Parathyroid adenoma (tissue), 2 donors: Measurements from ENCODE around the gene ENTHD1.

Experiments used
- H2AFZ ChIP-seq: fragments of 300-600 bp; sonication (generic); one replicate; pipeline ENCODE4 v1.7.0; 2017; ENCODE audit warnings: antibody characterized with exemption, mild to moderate bottlenecking
- H3K27ac ChIP-seq: fragments of 300-600 bp; sonication (generic); one replicate; pipeline ENCODE4 v1.7.0; 2017
- H3K27me3 ChIP-seq: fragments of 300-600 bp; sonication (generic); one replicate; pipeline ENCODE4 v1.7.0; 2017; ENCODE audit warnings: low read length; ENCODE audit not compliant: control insufficient read depth, insufficient read depth
- H3K36me3 ChIP-seq: fragments of 300-600 bp; sonication (generic); one replicate; pipeline ENCODE4 v1.7.0; 2017; ENCODE audit warnings: low read length; ENCODE audit not compliant: control insufficient read depth, insufficient read depth
- H3K4me1 ChIP-seq: fragments of 300-600 bp; sonication (generic); one replicate; pipeline ENCODE4 v1.7.0; 2017; ENCODE audit warnings: control low read depth
- H3K4me2 ChIP-seq: fragments of 300-600 bp; sonication (generic); one replicate; pipeline ENCODE4 v1.7.0; 2017; ENCODE audit warnings: low read length
- H3K4me3 ChIP-seq: fragments of 300-600 bp; sonication (generic); one replicate; pipeline ENCODE4 v1.7.0; 2017; ENCODE audit warnings: low read depth, low read length
- H3K79me2 ChIP-seq: fragments of 300-600 bp; sonication (generic); one replicate; pipeline ENCODE4 v1.7.0; 2017; ENCODE audit warnings: control low read depth
- H3K9ac ChIP-seq: fragments of 300-600 bp; sonication (generic); one replicate; pipeline ENCODE4 v1.7.0; 2017; ENCODE audit warnings: mild to moderate bottlenecking
- H3K9me3 ChIP-seq: fragments of 300-600 bp; sonication (generic); one replicate; pipeline ENCODE4 v1.7.0; 2017; ENCODE audit warnings: low read length; ENCODE audit not compliant: control insufficient read depth
- TF ChIP-seq, protein P1 (sequence below): fragments of 300-600 bp; sonication (generic); IDR thresholded peaks from one replicate; pipeline ENCODE4 v1.7.0; 2017; ENCODE audit warnings: antibody characterized with exemption, mild to moderate bottlenecking
- donor health status: primary hyperparathyroidism.

The ENTHD1 gene

DNA sequence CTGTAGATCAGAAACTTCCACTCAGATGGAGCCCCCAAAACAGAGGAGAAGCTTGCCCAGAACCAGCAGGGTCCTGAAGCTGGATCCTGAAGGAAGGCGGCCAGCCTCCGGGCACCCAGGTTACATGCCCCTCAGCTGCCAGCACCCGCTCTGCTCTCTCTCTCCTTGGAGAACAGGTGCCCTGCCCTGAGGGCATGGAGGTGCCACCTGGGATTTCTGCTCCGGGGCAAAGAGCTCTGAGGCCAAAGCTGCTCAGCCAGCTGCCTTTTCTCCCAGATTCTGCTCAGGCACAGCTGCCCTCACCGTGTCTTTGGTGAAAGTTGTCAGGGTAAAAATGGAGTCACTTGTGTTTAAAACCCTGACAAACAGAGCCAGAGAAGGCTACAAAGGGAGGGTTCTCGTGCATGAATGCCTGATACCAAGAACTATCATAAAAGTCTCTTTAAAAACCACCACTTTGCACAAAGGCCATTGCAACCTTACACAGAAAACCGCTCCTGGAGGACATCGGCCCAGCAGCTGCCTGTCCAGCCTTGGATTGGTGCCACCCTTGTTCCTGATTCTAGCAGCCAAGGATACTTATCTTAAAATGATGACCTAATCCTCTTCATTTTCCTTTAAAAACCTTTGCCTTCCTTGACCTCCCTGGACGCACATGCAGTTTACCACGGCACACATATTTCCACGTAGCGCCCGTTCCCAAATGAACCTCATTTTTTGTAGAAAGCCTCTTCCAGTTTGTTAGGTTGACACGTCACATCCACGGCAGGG lies 183.0 kb downstream of the ENTHD1 start:
- H3K4me1 ChIP-seq = no peaks in the 10 kb centered on the region
- TF ChIP-seq, protein P1, sequence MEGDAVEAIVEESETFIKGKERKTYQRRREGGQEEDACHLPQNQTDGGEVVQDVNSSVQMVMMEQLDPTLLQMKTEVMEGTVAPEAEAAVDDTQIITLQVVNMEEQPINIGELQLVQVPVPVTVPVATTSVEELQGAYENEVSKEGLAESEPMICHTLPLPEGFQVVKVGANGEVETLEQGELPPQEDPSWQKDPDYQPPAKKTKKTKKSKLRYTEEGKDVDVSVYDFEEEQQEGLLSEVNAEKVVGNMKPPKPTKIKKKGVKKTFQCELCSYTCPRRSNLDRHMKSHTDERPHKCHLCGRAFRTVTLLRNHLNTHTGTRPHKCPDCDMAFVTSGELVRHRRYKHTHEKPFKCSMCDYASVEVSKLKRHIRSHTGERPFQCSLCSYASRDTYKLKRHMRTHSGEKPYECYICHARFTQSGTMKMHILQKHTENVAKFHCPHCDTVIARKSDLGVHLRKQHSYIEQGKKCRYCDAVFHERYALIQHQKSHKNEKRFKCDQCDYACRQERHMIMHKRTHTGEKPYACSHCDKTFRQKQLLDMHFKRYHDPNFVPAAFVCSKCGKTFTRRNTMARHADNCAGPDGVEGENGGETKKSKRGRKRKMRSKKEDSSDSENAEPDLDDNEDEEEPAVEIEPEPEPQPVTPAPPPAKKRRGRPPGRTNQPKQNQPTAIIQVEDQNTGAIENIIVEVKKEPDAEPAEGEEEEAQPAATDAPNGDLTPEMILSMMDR = no peak

DNA sequence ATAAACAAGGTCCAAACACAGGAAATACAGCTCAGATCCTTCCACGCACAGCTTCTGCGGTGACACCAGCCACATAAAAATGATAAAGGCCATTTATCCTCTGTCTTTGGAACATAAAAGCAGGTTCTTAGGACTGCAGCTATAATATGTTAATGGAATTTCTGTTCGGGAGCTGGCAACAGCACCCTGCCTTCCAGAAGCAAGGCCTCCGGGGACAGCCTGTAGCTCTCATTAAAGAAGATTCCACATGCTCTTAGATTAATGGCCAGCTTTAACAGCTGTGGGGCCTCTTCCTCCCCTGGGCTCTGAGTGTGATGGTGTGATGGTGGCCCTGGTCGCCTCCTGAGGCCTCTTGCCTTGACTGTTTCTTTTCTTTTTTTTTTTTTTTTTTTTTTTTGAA lies 185.7 kb downstream of the ENTHD1 start:
- H3K79me2 ChIP-seq = no peaks in the 10 kb centered on the region
- H3K4me3 ChIP-seq = no peak overlapping the region
- H2AFZ ChIP-seq = no peak overlapping the region
- no peaks in the 10 kb centered on the region for H3K9me3 ChIP-seq
- H3K4me1 ChIP-seq = no peaks in the 10 kb centered on the region
- TF ChIP-seq, protein P1 = no peak
- H3K27ac ChIP-seq = no peak overlapping the region
- no peak overlapping the region for H3K9ac ChIP-seq
- H3K4me2 ChIP-seq = no peak overlapping the region
- no peaks in the 10 kb centered on the region for H3K27me3 ChIP-seq
- H3K36me3 ChIP-seq = no peaks in the 10 kb centered on the region

More for the DNA sequence above, 183.0 kb downstream of the ENTHD1 start:
- no peak overlapping the region for H2AFZ ChIP-seq
- H3K36me3 ChIP-seq = no peaks in the 10 kb centered on the region
- H3K79me2 ChIP-seq = no peaks in the 10 kb centered on the region
- H3K9ac ChIP-seq = no peak overlapping the region
- H3K27me3 ChIP-seq = no peaks in the 10 kb centered on the region
- H3K27ac ChIP-seq = no peak overlapping the region
- H3K9me3 ChIP-seq = no peaks in the 10 kb centered on the region
- no peak overlapping the region for H3K4me3 ChIP-seq
- no peak overlapping the region for H3K4me2 ChIP-seq

DNA sequence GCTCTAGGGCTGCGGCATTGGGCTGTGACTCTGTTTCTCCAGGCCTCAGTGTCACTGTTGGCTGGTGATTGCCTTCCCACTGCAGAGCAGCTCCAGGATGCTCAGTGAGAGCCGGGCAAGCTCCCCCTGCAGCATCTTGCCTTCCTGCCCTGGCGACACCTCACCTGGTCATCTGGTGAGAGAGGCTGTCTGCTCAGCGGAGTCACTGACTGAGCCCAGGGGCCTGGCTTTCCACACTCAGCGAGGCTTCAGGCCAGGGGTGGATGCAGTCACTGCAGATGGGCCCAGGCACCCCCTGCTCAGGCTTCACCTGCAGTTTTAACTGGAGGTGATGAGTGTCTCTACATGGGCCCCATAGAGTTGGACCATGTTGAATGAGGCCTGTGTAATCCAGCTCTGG lies 186.2 kb downstream of the ENTHD1 start:
- H3K27me3 ChIP-seq = no peaks in the 10 kb centered on the region
- H3K4me3 ChIP-seq = no peak overlapping the region
- H3K9ac ChIP-seq = no peak overlapping the region
- H3K4me2 ChIP-seq = no peak overlapping the region
- H3K79me2 ChIP-seq = no peaks in the 10 kb centered on the region
- no peaks in the 10 kb centered on the region for H3K36me3 ChIP-seq
- TF ChIP-seq, protein P1 = no peak
- no peak overlapping the region for H3K27ac ChIP-seq
- no peak overlapping the region for H2AFZ ChIP-seq
- H3K4me1 ChIP-seq = no peaks in the 10 kb centered on the region
- H3K9me3 ChIP-seq = no peaks in the 10 kb centered on the region

DNA sequence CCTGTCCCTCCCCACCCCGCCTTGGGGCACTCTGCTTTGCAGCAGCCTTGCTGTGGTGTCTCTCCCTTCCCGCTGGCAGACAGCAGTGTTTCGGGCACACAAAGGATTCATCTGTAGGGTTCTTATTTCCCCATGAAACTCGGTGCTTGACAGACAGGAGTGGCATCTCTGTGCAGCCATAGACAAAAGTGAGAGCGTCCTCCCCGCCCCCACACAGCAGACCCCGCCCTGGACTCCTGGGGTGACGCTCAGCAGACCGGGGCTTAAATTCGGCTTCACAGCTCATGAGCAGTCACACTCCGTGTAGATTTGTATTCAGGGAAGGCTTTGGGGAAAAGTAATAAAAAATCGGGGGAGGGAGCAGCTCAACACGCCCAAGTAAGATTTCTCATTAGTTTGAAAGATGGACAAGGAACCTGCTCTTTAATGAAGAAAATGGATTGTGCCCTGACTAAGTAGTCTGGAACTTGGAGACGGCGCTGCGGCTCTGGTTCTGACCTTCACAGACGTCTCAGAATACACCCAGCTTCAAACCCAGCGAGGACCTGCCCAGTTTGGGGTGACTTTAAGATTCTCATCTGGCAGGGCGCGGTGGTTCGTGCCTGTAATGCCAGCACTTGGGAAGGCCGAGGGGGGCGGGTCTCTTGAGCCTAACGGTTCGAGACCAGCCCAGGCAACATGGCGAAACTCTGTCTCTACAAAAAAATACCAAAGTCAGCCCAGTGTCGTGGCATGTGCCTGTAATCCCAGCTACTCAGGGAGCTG lies 187.0 kb downstream of the ENTHD1 start:
- no peak overlapping the region for H3K4me3 ChIP-seq
- no peak overlapping the region for H3K27ac ChIP-seq
- no peaks in the 10 kb centered on the region for H3K4me1 ChIP-seq
- H3K27me3 ChIP-seq = no peaks in the 10 kb centered on the region
- H3K36me3 ChIP-seq = no peaks in the 10 kb centered on the region
- H3K4me2 ChIP-seq = no peak overlapping the region
- H2AFZ ChIP-seq = no peak overlapping the region
- TF ChIP-seq, protein P1 = no peak
- H3K9me3 ChIP-seq = no peaks in the 10 kb centered on the region
- no peak overlapping the region for H3K9ac ChIP-seq
- no peaks in the 10 kb centered on the region for H3K79me2 ChIP-seq
